CD4-positive, alpha-beta T cell treated with Interferon alpha-2 for 1 hour (primary cell): ENCODE measurements around the gene KCNN2.
A peak's percentile ranks its signal among the peaks of the same experiment; 100 is the strongest.
"Not testable (repeated sequence)": the region's sequence is repeated elsewhere in the genome, so short reads cannot be mapped to it uniquely, and the experiment has no call there.

Source experiments
- DNase-seq, 2 donors: peaks; one replicate each; pipeline ENCODE4 v3.0.0-alpha.2; 2020 to 2022

KCNN2 gene

DNA sequence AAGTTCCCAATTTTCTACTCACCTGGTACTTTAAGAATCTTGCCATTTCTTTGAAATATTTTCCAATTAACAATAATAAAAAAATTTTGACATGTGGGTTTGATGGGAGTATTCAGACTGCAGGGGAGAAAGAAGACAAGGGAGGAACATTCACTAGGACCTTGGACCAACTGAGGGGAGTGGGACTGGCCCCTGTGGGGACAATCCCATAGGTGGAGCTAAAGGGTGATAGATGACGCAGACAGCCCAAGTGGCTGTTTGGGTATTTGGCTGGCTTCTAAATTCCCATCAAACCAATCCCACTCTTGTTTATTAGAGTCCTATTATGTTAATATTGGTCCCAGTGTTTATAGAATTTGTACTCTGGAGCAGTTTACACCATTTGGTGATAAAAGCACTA lies 65.3 kb downstream of the KCNN2 start:
- no peak for DNase-seq

DNA sequence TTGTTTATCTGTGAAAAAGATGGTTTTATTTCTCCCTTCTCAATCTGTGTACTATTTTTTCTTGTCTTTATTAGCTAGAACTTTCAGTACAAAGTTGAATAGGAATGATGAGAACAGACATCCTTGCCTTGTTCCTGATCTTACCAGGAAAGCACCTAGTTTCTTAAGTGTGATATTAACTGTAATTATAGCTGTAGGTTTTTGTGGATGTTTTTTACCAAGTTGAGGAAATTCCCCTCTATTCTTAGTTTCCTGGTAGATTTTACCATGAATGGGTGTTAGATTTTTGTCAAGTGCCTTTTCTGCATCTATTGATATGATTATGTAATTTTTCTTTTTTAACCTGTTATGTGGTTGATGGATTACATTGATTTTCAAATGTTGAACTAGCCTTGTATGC lies 68.7 kb downstream of the KCNN2 start:
- no peak for DNase-seq

DNA sequence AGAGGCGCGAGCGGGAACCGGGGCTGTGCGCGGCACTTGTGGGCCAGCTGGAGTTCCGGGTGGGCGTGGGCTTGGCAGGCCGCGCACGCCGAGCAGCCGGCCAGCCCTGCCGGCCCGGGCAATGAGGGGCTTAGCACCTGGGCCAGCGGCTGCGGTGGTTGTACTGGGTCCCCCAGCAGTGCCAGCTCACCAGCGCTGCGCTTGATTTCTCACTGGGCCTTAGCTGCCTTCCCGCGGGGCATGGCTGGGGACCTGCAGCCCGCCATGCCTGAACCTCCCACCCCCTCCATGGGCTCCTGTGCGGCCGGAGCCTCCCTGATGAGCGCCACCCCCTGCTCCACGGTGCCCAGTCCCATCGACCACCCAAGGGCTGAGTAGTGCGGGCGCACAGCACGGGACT lies 70.8 kb downstream of the KCNN2 start:
- not testable (repeated sequence) for DNase-seq

DNA sequence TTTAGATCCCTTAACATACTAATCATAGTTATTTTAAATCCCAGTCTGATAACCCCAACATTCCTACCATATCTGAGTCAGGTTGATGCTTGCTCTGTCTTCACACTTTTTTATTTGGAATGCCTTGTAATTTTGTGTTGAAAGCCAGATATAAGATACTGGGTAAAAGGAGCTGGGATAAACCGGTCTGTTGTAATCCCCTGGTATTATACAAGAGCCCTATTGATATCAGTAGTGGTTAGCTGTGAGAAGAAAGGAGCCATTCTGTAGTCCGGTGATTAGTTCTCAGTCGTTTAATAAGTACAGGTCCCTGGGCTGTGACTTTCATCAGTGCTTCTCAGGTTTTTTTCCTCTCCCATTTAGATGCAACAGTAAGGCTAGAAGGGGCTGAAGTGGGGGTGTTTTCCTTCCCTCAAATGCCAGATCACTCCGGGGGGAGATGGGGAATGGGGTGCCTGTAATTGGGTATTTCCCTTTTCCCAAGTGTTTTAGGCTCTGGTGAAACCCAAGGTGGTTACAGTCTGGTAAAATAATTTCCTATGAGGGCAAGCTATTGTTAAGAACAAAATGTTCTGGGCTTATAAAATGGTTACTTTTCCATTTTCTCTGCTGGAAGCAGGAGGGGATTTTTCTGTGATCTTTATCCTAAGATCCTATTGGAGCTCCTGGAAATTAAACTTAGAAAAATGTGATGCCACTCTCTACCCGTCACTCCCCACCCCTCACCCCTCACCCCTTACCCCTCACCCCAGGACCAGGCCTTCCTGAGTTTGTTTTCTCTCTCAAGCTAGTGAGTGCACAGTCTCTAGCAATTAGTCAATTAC lies 72.7 kb downstream of the KCNN2 start:
- DNase-seq = no peak

DNA sequence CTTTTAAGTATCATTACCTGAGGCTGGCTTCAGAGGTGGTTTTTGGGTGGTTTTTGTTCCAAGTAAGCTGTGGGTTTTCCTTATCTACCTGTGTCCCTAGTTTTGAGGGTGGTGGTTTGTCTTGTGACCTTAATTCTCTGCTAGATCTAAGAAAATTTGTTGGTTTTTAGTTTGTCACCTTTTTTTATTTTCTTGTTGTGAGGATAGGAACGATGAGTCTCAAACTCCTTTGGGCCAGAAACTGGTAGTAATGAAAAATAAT lies 73.3 kb downstream of the KCNN2 start:
- no peak for DNase-seq

DNA sequence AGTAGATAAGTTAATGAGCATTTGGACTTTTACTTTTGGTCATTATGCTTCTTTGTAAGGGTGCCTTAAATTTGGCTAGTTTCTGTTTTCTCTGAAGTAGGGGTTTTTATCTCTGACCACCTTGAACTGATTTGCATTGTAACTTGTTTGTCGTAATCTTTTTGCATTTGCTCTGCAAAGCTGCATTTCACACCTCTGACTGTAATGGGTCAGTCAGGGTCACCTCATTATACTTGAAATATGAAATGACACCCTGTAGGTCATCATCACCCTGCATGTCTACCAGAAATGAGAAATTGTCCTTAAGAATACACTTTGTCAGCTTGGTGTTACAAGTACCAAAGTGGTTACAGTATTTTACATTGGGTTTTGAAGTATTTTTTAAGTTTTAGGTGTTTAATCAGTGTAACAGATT lies 74.0 kb downstream of the KCNN2 start:
- no peak for DNase-seq

DNA sequence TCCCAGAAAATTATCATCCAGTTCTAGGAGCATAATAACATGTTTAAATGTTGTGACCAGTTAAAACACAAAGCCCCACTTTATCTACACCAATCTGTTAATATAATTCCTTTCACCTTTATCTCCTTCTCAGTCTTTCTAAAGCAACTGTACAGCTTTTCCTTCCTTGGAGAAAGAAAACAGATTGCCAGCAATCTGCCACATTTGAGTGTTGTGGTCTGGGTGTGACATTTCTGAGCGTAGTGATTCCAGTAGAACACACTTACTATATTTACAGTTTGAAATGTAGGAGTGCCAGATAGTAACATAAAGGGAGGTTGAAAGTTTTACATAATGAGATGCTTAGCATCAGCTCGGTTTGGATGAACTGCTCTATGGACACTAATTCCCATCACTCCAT lies 76.1 kb downstream of the KCNN2 start:
- no peak for DNase-seq

DNA sequence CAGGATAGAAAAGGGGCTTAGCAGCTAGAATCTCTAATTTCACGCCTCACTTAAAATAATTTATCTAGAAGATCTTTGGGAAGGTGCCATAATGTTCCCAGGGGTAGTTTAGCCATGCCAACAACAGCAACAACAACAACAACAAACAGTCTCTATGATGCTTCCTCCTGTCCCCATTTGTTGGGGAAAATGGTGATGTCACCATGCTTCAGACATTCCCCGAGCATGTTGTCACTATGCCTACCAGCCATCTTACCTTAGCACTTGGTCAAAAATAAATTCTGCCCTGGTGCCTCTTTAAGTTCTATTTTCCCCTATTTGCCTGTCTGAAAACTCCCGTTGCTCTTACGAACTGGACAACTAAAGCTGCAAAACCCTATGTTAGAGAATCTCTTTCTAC lies 76.6 kb downstream of the KCNN2 start:
- no peak for DNase-seq

DNA sequence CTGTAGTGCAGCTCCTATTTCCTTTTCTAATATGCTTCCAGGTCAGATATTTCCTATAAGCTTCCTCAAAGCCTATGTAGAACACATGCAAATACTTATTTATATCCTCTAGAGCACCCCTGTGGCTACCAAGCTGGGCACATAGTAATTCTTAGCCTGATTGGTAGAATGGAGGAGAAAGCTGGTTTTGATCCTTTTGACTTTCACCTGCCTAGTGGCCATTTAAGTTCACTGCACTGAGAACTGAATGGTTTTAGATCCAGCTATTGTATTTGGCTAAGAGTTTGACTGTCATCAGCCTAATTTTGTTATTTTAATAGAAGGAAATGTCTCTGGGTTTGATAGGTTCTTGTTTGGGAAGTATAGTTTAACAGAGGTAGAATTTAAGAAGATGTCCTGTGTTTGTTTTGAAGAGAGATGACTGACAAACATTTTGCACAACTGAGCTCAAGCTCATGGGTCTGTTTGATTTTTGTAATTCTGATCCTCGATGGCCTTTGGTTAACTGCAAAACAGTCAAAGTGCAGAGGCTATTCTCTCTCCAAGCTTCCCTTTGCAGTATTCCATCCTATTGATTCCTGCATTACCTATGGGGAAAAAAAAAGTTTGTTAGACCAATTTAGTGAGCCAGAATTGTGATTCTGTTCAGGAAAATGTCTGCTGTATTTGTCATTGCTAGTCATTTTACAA lies 85.4 kb downstream of the KCNN2 start:
- DNase-seq = no peak

DNA sequence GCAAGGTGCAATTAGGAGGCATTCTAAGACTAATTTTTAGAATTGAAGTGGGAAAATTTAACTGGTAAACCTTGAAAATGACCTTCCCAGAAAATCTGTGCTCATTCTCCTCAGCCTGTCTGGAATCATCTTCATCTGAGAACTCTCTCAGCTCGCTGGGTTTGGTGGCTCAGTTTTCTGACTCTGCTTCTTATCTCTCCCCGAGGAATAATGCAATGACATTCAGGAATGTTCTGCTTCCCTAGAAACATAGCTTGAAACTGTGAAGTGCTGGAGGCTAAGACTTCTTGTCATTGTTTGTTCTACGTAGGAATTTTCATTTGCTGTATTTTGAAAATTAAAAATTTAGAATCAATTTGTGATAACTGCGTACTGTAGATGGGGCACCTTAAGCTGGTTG lies 86.6 kb downstream of the KCNN2 start:
- no peak for DNase-seq

DNA sequence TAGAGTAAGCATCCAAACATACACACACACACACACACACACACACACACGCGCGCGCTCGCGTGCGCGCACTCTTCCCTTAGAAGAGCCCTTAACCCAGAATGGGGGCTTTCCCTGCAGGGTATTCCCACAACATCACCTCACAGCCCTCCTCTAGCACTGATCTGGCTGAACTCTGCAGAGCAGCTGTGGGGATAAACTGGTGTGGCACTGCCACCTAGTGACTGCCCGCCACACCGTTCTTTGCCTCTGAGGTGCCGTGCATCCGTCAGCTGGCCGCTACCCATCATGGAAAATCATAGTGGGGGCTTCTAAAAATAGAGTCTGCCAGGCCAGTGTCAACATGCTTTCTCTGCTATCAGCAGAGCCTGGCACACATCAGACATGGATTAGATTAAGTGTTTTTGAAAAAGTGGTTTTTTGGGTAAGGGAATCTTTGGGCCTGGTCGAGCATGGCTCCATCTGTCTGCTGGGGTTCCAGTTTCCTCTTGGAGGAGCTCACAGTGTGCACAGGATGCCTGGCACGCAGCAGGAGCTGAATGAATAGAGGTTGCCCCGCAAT lies 88.1 kb downstream of the KCNN2 start:
- peak; percentile 8 to 31 for DNase-seq

DNA sequence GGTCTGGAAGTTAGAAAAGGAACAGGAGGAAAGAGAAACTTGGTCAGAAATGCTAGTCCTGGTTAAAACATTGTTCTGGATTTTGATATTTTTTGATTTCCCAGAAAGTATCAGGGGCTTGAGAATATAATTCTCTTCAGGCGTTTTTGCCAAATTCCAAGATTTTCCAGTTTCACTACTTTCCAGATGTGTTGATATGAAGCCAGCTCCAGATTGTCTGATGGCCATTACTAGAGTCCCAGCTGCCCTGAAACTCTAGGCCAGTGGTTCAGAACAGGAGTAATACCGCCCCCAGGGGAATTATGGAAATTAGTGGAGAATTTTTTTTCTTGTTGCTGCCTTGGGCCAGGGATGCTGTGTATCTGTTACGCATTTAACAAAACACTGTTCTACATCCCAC lies 88.6 kb downstream of the KCNN2 start:
- no peak for DNase-seq

DNA sequence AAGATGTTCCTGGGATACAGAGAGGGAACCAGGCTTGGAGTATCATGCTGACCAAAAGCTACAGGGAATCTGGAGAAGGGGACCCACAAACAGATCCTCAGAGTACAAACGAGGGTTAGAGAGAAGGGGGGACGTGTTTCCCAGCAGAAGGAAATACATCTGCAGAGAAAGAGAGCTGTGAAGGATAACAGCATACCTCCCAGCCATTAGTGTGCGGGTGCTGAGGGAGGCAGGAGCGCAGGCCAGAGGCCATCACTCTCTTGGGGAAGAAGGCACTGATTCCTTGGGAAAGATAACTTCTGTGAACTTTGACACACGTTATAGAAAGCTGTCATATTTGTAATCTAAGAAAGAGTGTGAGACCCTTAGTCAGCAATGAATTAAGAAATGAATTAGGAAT lies 96.9 kb downstream of the KCNN2 start:
- DNase-seq = no peak

DNA sequence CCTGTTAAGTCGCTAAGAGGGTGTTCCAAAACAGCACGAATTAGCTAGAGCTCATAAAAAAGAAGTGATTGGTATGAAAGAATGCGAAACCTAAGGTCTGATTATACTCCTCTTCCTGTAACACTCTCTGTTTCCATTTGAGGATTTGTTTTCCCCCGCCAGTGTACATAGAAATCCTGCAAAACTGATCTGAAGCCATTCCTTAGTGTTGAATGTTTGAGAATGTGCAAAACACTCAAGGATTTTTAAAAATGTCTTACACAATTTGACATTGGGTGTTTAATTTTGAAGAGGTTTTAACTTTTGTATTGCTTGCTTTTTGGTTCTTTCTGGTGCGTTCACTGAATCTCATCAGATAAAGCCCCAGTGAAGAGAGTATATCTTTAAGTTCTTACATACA lies 105.3 kb downstream of the KCNN2 start:
- DNase-seq = no peak

DNA sequence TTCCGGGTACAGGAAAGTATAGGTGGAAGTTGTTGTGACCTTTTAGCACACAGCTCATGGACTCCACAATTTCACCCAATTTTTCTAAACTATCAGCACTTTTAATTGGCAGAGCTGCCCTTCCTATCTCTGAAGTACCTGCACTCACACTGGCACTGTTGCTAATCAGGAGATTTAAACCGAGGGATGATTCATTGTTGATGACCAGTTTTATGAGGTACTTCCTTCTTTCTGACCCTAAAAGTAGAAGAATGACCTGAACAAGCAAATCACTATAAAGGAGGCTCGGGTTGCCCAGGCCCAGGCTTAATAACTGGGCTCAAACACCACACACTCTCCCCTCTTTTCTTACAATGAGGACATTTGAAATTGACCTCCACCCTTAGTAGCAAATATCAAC lies 105.9 kb downstream of the KCNN2 start:
- no peak for DNase-seq

DNA sequence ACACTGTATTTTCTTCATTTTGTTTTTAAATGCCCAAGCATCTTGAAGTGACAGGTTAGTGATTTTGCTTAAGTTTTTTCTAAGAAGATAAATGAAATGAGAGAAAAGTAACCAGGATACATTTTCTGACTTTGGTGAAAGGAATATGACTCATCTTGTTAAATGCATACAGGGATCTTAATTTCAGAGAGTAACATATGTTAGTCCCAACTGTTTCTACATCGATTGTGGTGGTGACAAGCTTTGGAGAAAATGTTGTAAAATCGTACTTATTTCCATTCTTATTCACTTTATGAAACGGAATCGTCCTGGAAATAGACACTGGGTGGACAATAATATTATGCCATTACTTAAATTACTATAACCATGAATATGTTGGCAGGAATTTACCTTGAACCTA lies 107.5 kb downstream of the KCNN2 start:
- no peak for DNase-seq

DNA sequence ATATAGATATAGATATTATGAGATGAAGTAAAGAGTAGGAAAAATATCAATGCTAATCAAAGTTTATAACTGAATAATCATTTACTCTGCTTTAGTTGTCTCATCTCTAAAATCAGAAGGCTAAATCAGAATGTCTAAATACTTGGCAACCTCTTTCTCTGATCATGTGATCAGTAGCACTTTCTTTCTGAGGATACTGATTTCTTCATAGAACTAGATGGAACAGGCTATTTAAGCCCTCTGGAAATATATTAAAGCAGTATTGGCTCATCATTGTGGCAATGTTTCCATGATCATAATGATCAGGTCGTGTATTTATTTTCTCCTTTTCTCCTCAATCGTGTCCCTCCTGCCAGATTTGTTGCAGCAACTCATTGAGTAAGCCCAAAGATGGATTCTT lies 109.7 kb downstream of the KCNN2 start:
- no peak for DNase-seq

DNA sequence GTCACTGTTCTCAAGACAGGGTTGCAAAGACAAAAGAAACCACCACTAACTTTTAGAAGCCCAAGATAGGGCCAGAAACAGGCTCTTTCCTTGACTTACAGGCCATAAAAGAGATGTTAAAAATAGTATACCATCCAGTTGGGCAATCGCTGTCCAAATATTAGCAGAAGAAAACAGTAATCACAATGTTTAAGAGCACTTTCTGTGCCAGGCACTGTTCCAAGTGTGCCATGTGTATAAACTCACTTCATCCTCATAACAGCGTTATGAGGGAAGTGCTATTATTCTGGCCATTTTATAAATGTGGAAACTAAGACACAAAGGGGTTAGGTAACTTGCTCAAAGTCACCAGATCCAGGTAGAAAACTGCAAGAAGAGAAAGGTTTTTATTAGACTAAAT lies 111.7 kb downstream of the KCNN2 start:
- DNase-seq = no peak

DNA sequence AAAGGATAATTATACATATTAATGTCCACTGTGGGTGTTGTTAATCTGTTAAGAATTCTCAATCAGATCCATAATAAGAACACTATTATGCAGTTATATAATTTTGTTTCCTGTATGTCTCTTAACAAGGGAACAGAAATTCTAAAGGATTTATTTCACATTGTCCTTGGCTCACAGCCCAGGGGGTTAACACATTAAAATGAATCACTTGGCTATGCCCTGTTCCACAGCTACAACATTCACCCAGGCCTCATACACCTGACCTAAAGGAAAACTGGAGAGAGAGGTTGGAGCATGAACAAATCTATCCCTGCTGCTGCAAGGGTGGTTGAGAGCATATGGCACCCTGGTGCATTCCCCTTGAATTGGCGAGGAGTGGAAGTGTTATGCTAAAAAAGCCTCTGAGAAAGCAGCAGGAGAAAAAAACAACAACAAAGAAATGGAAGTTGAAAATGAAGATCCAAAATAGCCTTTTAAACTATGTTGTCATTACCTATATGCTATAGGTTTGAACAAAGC lies 116.0 kb downstream of the KCNN2 start:
- no peak for DNase-seq

DNA sequence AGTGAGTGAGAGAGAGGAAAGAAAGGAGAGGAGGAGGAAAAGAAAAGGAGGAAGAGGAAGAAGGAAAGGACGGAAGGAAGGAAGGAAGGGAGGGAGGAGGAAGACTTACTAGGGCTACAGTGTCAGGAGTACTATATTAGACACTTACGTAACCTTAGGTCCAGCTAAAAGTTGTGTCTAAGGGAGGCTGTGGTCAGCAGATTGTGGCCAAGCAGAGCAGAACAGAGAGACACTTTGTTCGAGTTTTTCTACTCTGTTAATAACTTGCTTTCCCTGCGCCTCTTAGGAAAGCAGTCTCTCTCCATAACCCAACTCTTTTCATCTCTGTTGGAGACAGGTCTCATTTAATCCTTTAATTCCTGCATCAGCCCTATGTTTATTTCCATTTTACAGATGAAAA lies 138.9 kb downstream of the KCNN2 start:
- DNase-seq = no peak

DNA sequence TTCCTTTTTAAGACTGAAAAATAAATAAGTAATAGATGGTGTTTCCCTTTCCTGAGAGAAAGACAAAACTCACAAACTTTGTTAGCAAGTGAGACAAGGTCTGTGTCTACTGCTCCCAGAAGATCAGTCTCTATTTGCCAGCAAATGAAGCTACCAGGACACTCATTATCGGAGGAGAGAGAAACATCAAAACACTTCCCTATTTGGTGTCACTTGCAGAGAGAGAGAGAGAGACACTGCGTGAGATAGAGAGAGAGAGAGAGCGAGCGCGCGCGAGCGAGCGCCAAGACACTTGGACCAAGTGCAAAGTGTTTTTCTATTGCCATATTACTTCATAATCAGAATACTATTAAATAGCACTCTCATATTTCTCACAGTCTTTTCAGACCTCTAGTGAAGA lies 142.7 kb downstream of the KCNN2 start:
- no peak for DNase-seq

DNA sequence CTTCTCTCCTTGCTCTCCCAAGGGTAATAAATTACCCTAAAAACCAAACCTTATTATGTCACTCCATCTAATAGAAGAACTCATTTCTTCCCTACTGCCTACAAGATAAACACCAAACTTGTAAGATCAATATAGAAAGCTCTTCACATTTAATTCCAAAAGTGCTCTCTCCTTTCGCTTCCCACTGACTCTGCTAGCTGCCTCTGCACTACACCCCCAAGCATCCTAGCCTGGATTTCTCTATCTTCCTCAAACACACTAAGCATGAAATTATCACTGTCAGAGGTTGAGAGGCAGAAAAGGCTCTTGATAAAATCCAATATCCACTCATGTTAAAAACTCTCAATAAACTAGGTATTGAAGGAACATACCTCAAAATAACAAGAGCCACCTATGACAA lies 162.4 kb downstream of the KCNN2 start:
- no peak for DNase-seq

DNA sequence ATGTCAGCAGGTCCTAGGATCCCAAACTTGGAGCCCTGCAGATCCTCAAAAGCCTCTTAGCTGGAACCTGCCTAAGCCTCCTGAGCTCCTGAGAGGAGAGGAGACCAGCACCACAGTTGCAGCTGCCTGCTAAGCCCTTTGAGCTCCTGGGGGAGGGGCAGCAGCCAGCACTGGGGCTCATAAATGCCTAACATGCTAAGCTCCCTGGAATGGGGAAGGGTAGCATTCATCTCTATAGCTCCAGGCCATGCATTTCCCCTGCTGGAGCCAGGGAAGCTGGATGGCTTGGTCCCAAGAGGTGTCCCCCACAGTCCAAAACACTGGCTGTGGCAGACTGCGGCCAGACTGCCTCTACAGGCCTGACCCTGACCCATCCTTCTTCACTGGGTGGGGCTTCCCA lies 182.7 kb downstream of the KCNN2 start:
- no peak for DNase-seq
